DOHH2 (cell line): Measurements from ENCODE around the gene CRYBA4.

Experiments
- CTCF ChIP-seq: fragments of 200-600 bp; sonication (generic); IDR thresholded peaks from one replicate; pipeline ENCODE4 v1.5.1; 2014; ENCODE audit warnings: antibody characterized with exemption, mild to moderate bottlenecking, low read depth, low read length; ENCODE audit not compliant: poor library complexity, severe bottlenecking
- EZH2phosphoT487 ChIP-seq: fragments of 200-600 bp; sonication (generic); IDR thresholded peaks from 2 replicates; pipeline ENCODE4 v1.6.1; 2017; ENCODE audit warnings: borderline replicate concordance, mild to moderate bottlenecking, antibody characterized with exemption, low read length, moderate library complexity, mixed read lengths

GRCh38 chr22:26660961-26661578, 39.3 kb downstream of the CRYBA4 start:
- TF ChIP-seq CTCF (no peak), EZH2phosphoT487 (no peak)
